DND-41 (cell line): ENCODE results near the gene RPL21.

Experiments used
- CTCF ChIP-seq: IDR thresholded peaks from 2 replicates; pipeline ENCODE4 v1.5.1; 2012; ENCODE audit warnings: borderline replicate concordance, low read length, moderate library complexity, mild to moderate bottlenecking; ENCODE audit not compliant: poor library complexity, severe bottlenecking; ENCODE audit errors: extremely low read depth
- EZH2 ChIP-seq: IDR thresholded peaks from 3 replicates; pipeline ENCODE4 v1.6.1; 2012; ENCODE audit warnings: borderline replicate concordance, low read depth, mild to moderate bottlenecking, moderate library complexity, low read length, inconsistent platforms; ENCODE audit not compliant: severe bottlenecking

- TF ChIP-seq EZH2 (no peak), CTCF (no peak)
Observed at GRCh38 chr13:27304611-27305010, 53.3 kb downstream of the RPL21 start.
